ENCODE results near the gene ITIH5. TPM values are rescaled to one million over a fixed set of nuclear protein-coding genes. Genes with fewer than 3 reads are reported as not detected.

ITIH5 gene
- total RNA-seq, 2 donors from 2014 or later = 15.9 to 74.5 TPM

- H3K4me1 ChIP-seq (ENCODE audit: control insufficient read depth in 1 of 2, low read depth in 2 of 2) = peaks cover 7 to 10% of the 10 kb centered on the region in 2 donors
These were observed 56.7 kb downstream of the ITIH5 start for GRCh38 chr10:7610026-7610425.

GRCh38 chr10:7609556-7609955 is 57.2 kb downstream of the ITIH5 start:
- ATAC-seq (ENCODE audit: insufficient number of reproducible peaks, low FRiP score, low read depth) (no peak), DNase-seq (ENCODE audit: low spot score) (no peak)
- no peaks in the 10 kb centered on the region for H3K27me3 ChIP-seq (replicated peaks; ENCODE audit: insufficient read depth)
- no peaks in the 10 kb centered on the region for H3K36me3 ChIP-seq
- no peaks in the 10 kb centered on the region for H3K9me3 ChIP-seq
- no peak for TF ChIP-seq CTCF (IDR thresholded peaks at IDR 0.05)
- H3K27ac ChIP-seq = no peak overlapping the region
- H3K4me3 ChIP-seq = no peak overlapping the region
- peaks cover 7 to 10% of the 10 kb centered on the region in 2 donors for H3K4me1 ChIP-seq (ENCODE audit: control insufficient read depth in 1 of 2, low read depth in 2 of 2)

More at GRCh38 chr10:7610026-7610425, 56.7 kb downstream of the ITIH5 start:
- ATAC-seq (ENCODE audit: insufficient number of reproducible peaks, low FRiP score, low read depth) = no peak
- no peak for TF ChIP-seq CTCF (IDR thresholded peaks at IDR 0.05)
- no peak overlapping the region for H3K4me3 ChIP-seq
- no peak overlapping the region for H3K27ac ChIP-seq
- no peaks in the 10 kb centered on the region for H3K9me3 ChIP-seq
- DNase-seq (ENCODE audit: low spot score) = no peak
- no peaks in the 10 kb centered on the region for H3K27me3 ChIP-seq (replicated peaks; ENCODE audit: insufficient read depth)
- no peaks in the 10 kb centered on the region for H3K36me3 ChIP-seq

GRCh38 chr10:7608001-7608400 is 58.8 kb downstream of the ITIH5 start:
- H3K4me3 ChIP-seq = no peak overlapping the region
- ATAC-seq (ENCODE audit: insufficient number of reproducible peaks, low FRiP score, low read depth) (no peak), DNase-seq (ENCODE audit: low spot score) (no peak)
- peaks cover 7 to 10% of the 10 kb centered on the region in 2 donors for H3K4me1 ChIP-seq (ENCODE audit: control insufficient read depth in 1 of 2, low read depth in 2 of 2)
- no peak for TF ChIP-seq CTCF (IDR thresholded peaks at IDR 0.05)
- no peaks in the 10 kb centered on the region for H3K9me3 ChIP-seq
- H3K36me3 ChIP-seq = no peaks in the 10 kb centered on the region
- H3K27ac ChIP-seq = no peak overlapping the region
- H3K27me3 ChIP-seq (replicated peaks; ENCODE audit: insufficient read depth) = no peaks in the 10 kb centered on the region

- Histone ChIP-seq H3K9me3 (no peaks in the 10 kb centered on the region), H3K27me3 (replicated peaks; ENCODE audit: insufficient read depth) (no peaks in the 10 kb centered on the region), H3K4me3 (no peak overlapping the region), H3K36me3 (no peaks in the 10 kb centered on the region), H3K27ac (no peak overlapping the region), H3K4me1 (ENCODE audit: control insufficient read depth in 1 of 2, low read depth in 2 of 2) (peaks cover 7 to 10% of the 10 kb centered on the region in 2 donors)
- TF ChIP-seq CTCF (IDR thresholded peaks at IDR 0.05) = no peak
- ATAC-seq (ENCODE audit: insufficient number of reproducible peaks, low FRiP score, low read depth) = no peak
- DNase-seq (ENCODE audit: low spot score) = no peak
These were observed 59.8 kb downstream of the ITIH5 start for GRCh38 chr10:7606951-7607404.

- Histone ChIP-seq H3K27me3 (replicated peaks; ENCODE audit: insufficient read depth) (no peaks in the 10 kb centered on the region), H3K27ac (no peak overlapping the region), H3K9me3 (no peaks in the 10 kb centered on the region), H3K4me1 (ENCODE audit: control insufficient read depth in 1 of 2, low read depth in 2 of 2) (peaks cover 6 to 7% of the 10 kb centered on the region in 2 donors), H3K4me3 (no peak overlapping the region), H3K36me3 (no peaks in the 10 kb centered on the region)
- no peak for DNase-seq (ENCODE audit: low spot score)
- no peak for ATAC-seq (ENCODE audit: insufficient number of reproducible peaks, low FRiP score, low read depth)
- no peak for TF ChIP-seq CTCF (IDR thresholded peaks at IDR 0.05)
These were observed 61.0 kb downstream of the ITIH5 start for GRCh38 chr10:7605565-7606295.

All from thoracic aorta (tissue), 2 donors.